OCI-LY7 (cell line): Measurements from ENCODE around the gene ACBD6.

Experiments
- CTCF ChIP-seq: fragments of 200-600 bp; sonication (generic); conservative IDR thresholded peaks from 2 replicates; pipeline ENCODE4 v1.5.1; 2014; ENCODE audit warnings: mild to moderate bottlenecking, antibody characterized with exemption, low read length, moderate library complexity, mixed read lengths
- EZH2phosphoT487 ChIP-seq: fragments of 200-600 bp; sonication (generic); IDR thresholded peaks from 2 replicates; pipeline ENCODE4 v1.6.1; 2018; ENCODE audit warnings: low read depth, borderline replicate concordance, mild to moderate bottlenecking, mixed run types, antibody characterized with exemption, low read length, moderate library complexity, mixed read lengths

GRCh38 chr1:180278596-180279395 is 223.6 kb downstream of the ACBD6 start:
- TF ChIP-seq CTCF = no peak
- TF ChIP-seq EZH2phosphoT487 = no peak
